ENCODE measurements around the gene SLC18A3. TPM values are rescaled to one million over a fixed set of nuclear protein-coding genes. Genes with fewer than 3 reads are reported as not detected.

Gene SLC18A3
- total RNA-seq, 1 donor from 2014 or later, result not detected

DNA sequence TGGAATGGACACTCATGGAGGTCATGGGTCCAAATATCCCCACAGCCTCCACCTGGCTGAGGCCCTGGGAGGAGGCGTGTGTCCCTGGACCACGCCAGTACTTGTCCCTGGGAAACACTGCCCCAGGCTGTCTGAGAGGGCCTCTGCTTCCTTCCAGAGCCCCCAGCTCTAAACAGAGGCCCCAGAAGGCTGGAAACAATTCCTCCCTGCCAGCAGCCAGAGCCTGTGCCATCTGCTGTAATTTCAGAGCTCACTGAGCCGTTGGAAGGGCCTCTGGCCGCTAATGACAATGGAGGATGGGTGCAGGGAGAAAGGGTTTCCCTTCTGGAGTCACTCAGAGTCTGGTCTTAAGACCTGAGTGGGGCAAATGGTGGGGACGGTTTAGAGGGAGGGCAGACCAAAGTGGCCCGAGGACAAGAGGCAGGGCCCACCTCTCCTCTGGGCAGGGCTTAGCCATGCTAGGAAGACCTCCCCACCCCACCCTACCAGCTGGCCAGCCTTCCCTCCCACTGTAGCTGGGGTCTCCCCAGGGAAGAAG is 10.8 kb downstream of the SLC18A3 start:
- peak in 1 of 2 donors; percentile 22 for DNase-seq (ENCODE audit: low spot score in 2 of 2)

GRCh38 chr10:49621561-49621960 is 11.5 kb downstream of the SLC18A3 start:
- no peak overlapping the region for H3K27ac ChIP-seq
- no peaks in the 10 kb centered on the region for H3K9me3 ChIP-seq
- no peaks in the 10 kb centered on the region for H3K4me1 ChIP-seq
- intact Hi-C loops (cut with DNase I), result no loop called here
- DNase-seq (ENCODE audit: low spot score in 2 of 2), result peak in 1 of 2 donors; percentile 47
- H3K36me3 ChIP-seq, result no peaks in the 10 kb centered on the region
- TF ChIP-seq CTCF (IDR thresholded peaks at IDR 0.05), result no peak
- no peak overlapping the region for H3K4me3 ChIP-seq
- H3K27me3 ChIP-seq, result no peaks in the 10 kb centered on the region

More for the DNA sequence above, 10.8 kb downstream of the SLC18A3 start:
- H3K4me3 ChIP-seq, result no peak overlapping the region
- H3K9me3 ChIP-seq, result no peaks in the 10 kb centered on the region
- intact Hi-C loops (cut with DNase I), result no loop called here
- no peaks in the 10 kb centered on the region for H3K27me3 ChIP-seq
- no peak overlapping the region for H3K27ac ChIP-seq
- no peaks in the 10 kb centered on the region for H3K4me1 ChIP-seq
- H3K36me3 ChIP-seq, result no peaks in the 10 kb centered on the region
- no peak for TF ChIP-seq CTCF (IDR thresholded peaks at IDR 0.05)

- TF ChIP-seq CTCF (IDR thresholded peaks at IDR 0.05), result no peak
- intact Hi-C loops (cut with DNase I), result no loop called here
- H3K9me3 ChIP-seq, result no peaks in the 10 kb centered on the region
- no peaks in the 10 kb centered on the region for H3K36me3 ChIP-seq
- H3K4me3 ChIP-seq, result no peak overlapping the region
- peak in 1 of 2 donors; percentile 30 for DNase-seq (ENCODE audit: low spot score in 2 of 2)
- no peak overlapping the region for H3K27ac ChIP-seq
- H3K27me3 ChIP-seq, result no peaks in the 10 kb centered on the region
- H3K4me1 ChIP-seq, result no peaks in the 10 kb centered on the region
These were observed 12.6 kb downstream of the SLC18A3 start for GRCh38 chr10:49622426-49623425.

GRCh38 chr10:49624629-49625028 is 14.5 kb downstream of the SLC18A3 start:
- no peaks in the 10 kb centered on the region for H3K27me3 ChIP-seq
- TF ChIP-seq CTCF (IDR thresholded peaks at IDR 0.05), result no peak
- no peaks in the 10 kb centered on the region for H3K36me3 ChIP-seq
- H3K4me3 ChIP-seq, result no peak overlapping the region
- H3K4me1 ChIP-seq, result no peaks in the 10 kb centered on the region
- H3K27ac ChIP-seq, result no peak overlapping the region
- DNase-seq (ENCODE audit: low spot score in 2 of 2), result peak in 1 of 2 donors; percentile 35
- H3K9me3 ChIP-seq, result no peaks in the 10 kb centered on the region
- intact Hi-C loops (cut with DNase I), result no loop called here

- Histone ChIP-seq H3K27ac (no peak overlapping the region), H3K4me1 (no peaks in the 10 kb centered on the region), H3K9me3 (no peaks in the 10 kb centered on the region), H3K36me3 (no peaks in the 10 kb centered on the region), H3K4me3 (no peak overlapping the region), H3K27me3 (no peaks in the 10 kb centered on the region)
- no peak for TF ChIP-seq CTCF (IDR thresholded peaks at IDR 0.05)
- peak in 1 of 2 donors; percentile 52 for DNase-seq (ENCODE audit: low spot score in 2 of 2)
- intact Hi-C loops (cut with DNase I), result no loop called here
These were observed 15.3 kb downstream of the SLC18A3 start for GRCh38 chr10:49625411-49625810.
